ACC112 (cell line): ENCODE results near the gene STRA6.

Experiments used
- H2AFZ ChIP-seq: fragments of 200-600 bp; sonication (generic); one replicate; pipeline ENCODE4 v1.6.0; 2017; ENCODE audit warnings: antibody characterized with exemption, low read length; ENCODE audit not compliant: unreplicated experiment
- H3K27ac ChIP-seq: fragments of 200-600 bp; sonication (generic); 2 replicates; pipeline ENCODE4 v1.5.1; 2014; ENCODE audit warnings: low read depth, mild to moderate bottlenecking, antibody characterized with exemption, low read length, moderate library complexity
- H3K27me3 ChIP-seq: fragments of 200-600 bp; sonication (generic); 2 replicates; pipeline ENCODE4 v1.6.1; 2014; ENCODE audit warnings: mild to moderate bottlenecking, antibody characterized with exemption, low read length, moderate library complexity, mixed read lengths; ENCODE audit not compliant: insufficient read depth
- H3K36me3 ChIP-seq: fragments of 200-600 bp; sonication (generic); 2 replicates; pipeline ENCODE4 v1.6.1; 2016; ENCODE audit warnings: mild to moderate bottlenecking, antibody characterized with exemption, low read length, moderate library complexity, mixed read lengths; ENCODE audit not compliant: insufficient read depth
- H3K4me1 ChIP-seq: fragments of 200-600 bp; sonication (generic); one replicate; pipeline ENCODE4 v1.6.1; 2016; ENCODE audit warnings: low read length, mixed read lengths; ENCODE audit not compliant: insufficient read depth, unreplicated experiment, control insufficient read depth
- H3K4me3 ChIP-seq: fragments of 200-600 bp; sonication (generic); 2 replicates; pipeline ENCODE4 v1.5.1; 2014; ENCODE audit warnings: mild to moderate bottlenecking, low read depth, low read length
- H3K79me2 ChIP-seq: fragments of 200-600 bp; sonication (generic); one replicate; pipeline ENCODE4 v1.6.0; 2016; ENCODE audit warnings: low read length; ENCODE audit not compliant: control insufficient read depth, unreplicated experiment, insufficient read depth

The STRA6 gene

GRCh38 chr15:74205582-74205947 is 3.0 kb upstream of the STRA6 start:
- Histone ChIP-seq H3K36me3 (no peaks in the 10 kb centered on the region), H3K27ac (no peak overlapping the region), H3K79me2 (no peaks in the 10 kb centered on the region), H2AFZ (no peak overlapping the region), H3K27me3 (0 out of 2 replicates have a peak, but pooled peaks cover 3% of the 10 kb centered on the region), H3K4me3 (no peak overlapping the region), H3K4me1 (peaks cover 40% of the 10 kb centered on the region)

- Histone ChIP-seq H3K4me3 (no peak overlapping the region), H2AFZ (no peak overlapping the region), H3K27me3 (0 out of 2 replicates have a peak, but pooled peaks cover 3% of the 10 kb centered on the region), H3K4me1 (peaks cover 37% of the 10 kb centered on the region), H3K36me3 (no peaks in the 10 kb centered on the region), H3K79me2 (no peaks in the 10 kb centered on the region), H3K27ac (no peak overlapping the region)
Observed at GRCh38 chr15:74203914-74204431, 1.4 kb upstream of the STRA6 start.

- no peak overlapping the region for H3K4me3 ChIP-seq
- H3K4me1 ChIP-seq = peaks cover 54% of the 10 kb centered on the region
- no peak overlapping the region for H2AFZ ChIP-seq
- no peaks in the 10 kb centered on the region for H3K36me3 ChIP-seq
- H3K79me2 ChIP-seq = no peaks in the 10 kb centered on the region
- no peaks in the 10 kb centered on the region for H3K27me3 ChIP-seq
- peak overlapping the region; percentile 80; the same call in 1 of the 2 replicates for H3K27ac ChIP-seq
Observed at GRCh38 chr15:74201710-74202420, 722 bp downstream of the STRA6 start.

GRCh38 chr15:74200871-74201419 is 1.6 kb downstream of the STRA6 start:
- Histone ChIP-seq H3K4me1 (peaks cover 63% of the 10 kb centered on the region), H2AFZ (no peak overlapping the region), H3K36me3 (no peaks in the 10 kb centered on the region), H3K27ac (peak overlapping the region; percentile 80), H3K79me2 (no peaks in the 10 kb centered on the region), H3K27me3 (no peaks in the 10 kb centered on the region), H3K4me3 (peak overlapping the region; percentile 53)

GRCh38 chr15:74200412-74200815 is 2.2 kb downstream of the STRA6 start:
- peak overlapping the region; percentile 80 for H3K27ac ChIP-seq
- peak overlapping the region; percentile 53 for H3K4me3 ChIP-seq
- H3K36me3 ChIP-seq = no peaks in the 10 kb centered on the region
- no peaks in the 10 kb centered on the region for H3K79me2 ChIP-seq
- H3K27me3 ChIP-seq = no peaks in the 10 kb centered on the region
- H3K4me1 ChIP-seq = peaks cover 66% of the 10 kb centered on the region
- no peak overlapping the region for H2AFZ ChIP-seq

GRCh38 chr15:74199297-74199652 is 3.3 kb downstream of the STRA6 start:
- no peak overlapping the region for H3K4me3 ChIP-seq
- H3K27ac ChIP-seq = no peak overlapping the region
- peaks cover 67% of the 10 kb centered on the region for H3K4me1 ChIP-seq
- no peaks in the 10 kb centered on the region for H3K79me2 ChIP-seq
- H3K36me3 ChIP-seq = no peaks in the 10 kb centered on the region
- H2AFZ ChIP-seq = no peak overlapping the region
- no peaks in the 10 kb centered on the region for H3K27me3 ChIP-seq

GRCh38 chr15:74197176-74197965 is 5.2 kb downstream of the STRA6 start:
- Histone ChIP-seq H3K27me3 (no peaks in the 10 kb centered on the region), H2AFZ (no peak overlapping the region), H3K4me1 (peaks cover 74% of the 10 kb centered on the region), H3K4me3 (no peak overlapping the region), H3K79me2 (no peaks in the 10 kb centered on the region), H3K36me3 (no peaks in the 10 kb centered on the region), H3K27ac (no peak overlapping the region)

- H3K27me3 ChIP-seq = no peaks in the 10 kb centered on the region
- peaks cover 65% of the 10 kb centered on the region for H3K4me1 ChIP-seq
- H3K36me3 ChIP-seq = no peaks in the 10 kb centered on the region
- no peak overlapping the region for H3K4me3 ChIP-seq
- H3K79me2 ChIP-seq = no peaks in the 10 kb centered on the region
- no peak overlapping the region for H2AFZ ChIP-seq
- H3K27ac ChIP-seq = no peak overlapping the region
Observed at GRCh38 chr15:74196175-74196574, 6.4 kb downstream of the STRA6 start.

GRCh38 chr15:74194572-74195559 is 7.7 kb downstream of the STRA6 start:
- H3K4me1 ChIP-seq = peaks cover 53% of the 10 kb centered on the region
- H3K27me3 ChIP-seq = no peaks in the 10 kb centered on the region
- H3K36me3 ChIP-seq = no peaks in the 10 kb centered on the region
- no peak overlapping the region for H2AFZ ChIP-seq
- no peaks in the 10 kb centered on the region for H3K79me2 ChIP-seq
- H3K4me3 ChIP-seq = no peak overlapping the region
- no peak overlapping the region for H3K27ac ChIP-seq

GRCh38 chr15:74193905-74194304 is 8.7 kb downstream of the STRA6 start:
- no peaks in the 10 kb centered on the region for H3K79me2 ChIP-seq
- peaks cover 51% of the 10 kb centered on the region for H3K4me1 ChIP-seq
- no peaks in the 10 kb centered on the region for H3K36me3 ChIP-seq
- H2AFZ ChIP-seq = no peak overlapping the region
- no peak overlapping the region for H3K4me3 ChIP-seq
- H3K27me3 ChIP-seq = no peaks in the 10 kb centered on the region
- H3K27ac ChIP-seq = peak overlapping the region; percentile 65; the same call in 1 of the 2 replicates
